ENCODE results near the gene REEP5. TPM values are rescaled to one million over a fixed set of nuclear protein-coding genes. Genes with fewer than 3 reads are reported as not detected.

REEP5 gene
- total RNA-seq, 1 donor from 2014 or later = 45.3 TPM

- no peak for DNase-seq
Observed at GRCh38 chr5:112833971-112834370, 88.1 kb downstream of the REEP5 start.

GRCh38 chr5:112830378-112830777 lies 91.6 kb downstream of the REEP5 start:
- DNase-seq = no peak

Other genes starting within 250 kb of the REEP5 start
- gene APC, start 184.3 kb downstream of the REEP5 start, total RNA-seq = 129 TPM
- 43.8 TPM for gene SRP19, start 60.9 kb downstream of the REEP5 start, total RNA-seq
- gene DCP2, start 54.6 kb upstream of the REEP5 start, total RNA-seq = 69.3 TPM

All from tongue (tissue), 2 donors.